Neural progenitor cell (in vitro differentiated cells): ENCODE data around the gene CNOT11. TPM values are rescaled to one million over a fixed set of nuclear protein-coding genes. Genes with fewer than 3 reads are reported as not detected.

ENCODE experiments used
- DNase-seq: peaks from one replicate; pipeline ENCODE4 v3.0.0-alpha.2; 2016; ENCODE audit warnings: low spot score
- H2AFZ ChIP-seq: fragments of 200-600 bp; sonication (generic); replicated peaks from 2 replicates; pipeline ENCODE4 v1.6.1; 2016; ENCODE audit warnings: antibody characterized with exemption
- H3F3A ChIP-seq: fragments of 200-600 bp; sonication (generic); 2 replicates; pipeline ENCODE4 v1.6.1; 2016; ENCODE audit warnings: antibody characterized with exemption, low read depth
- H3K27ac ChIP-seq: fragments of 200-600 bp; sonication (generic); 2 replicates; pipeline ENCODE4 v1.5.1; 2016; ENCODE audit warnings: mild to moderate bottlenecking
- H3K27me3 ChIP-seq: fragments of 200-600 bp; sonication (generic); 2 replicates; pipeline ENCODE4 v1.6.1; 2016; ENCODE audit warnings: mild to moderate bottlenecking, moderate library complexity
- H3K36me3 ChIP-seq: fragments of 200-600 bp; sonication (generic); 2 replicates; pipeline ENCODE4 v1.5.1; 2016
- H3K4me1 ChIP-seq: fragments of 200-600 bp; sonication (generic); 2 replicates; pipeline ENCODE4 v1.6.1; 2016; ENCODE audit warnings: mixed run types
- H3K4me2 ChIP-seq: fragments of 200-600 bp; sonication (generic); 2 replicates; pipeline ENCODE4 v1.6.1; 2016
- H3K4me3 ChIP-seq: fragments of 200-600 bp; sonication (generic); 2 replicates; pipeline ENCODE4 v1.5.1; 2016
- H3K79me2 ChIP-seq: fragments of 200-600 bp; sonication (generic); 2 replicates; pipeline ENCODE4 v1.6.1; 2016; ENCODE audit warnings: low read depth
- H3K9ac ChIP-seq: fragments of 200-600 bp; sonication (generic); 2 replicates; pipeline ENCODE4 v1.6.1; 2016
- H3K9me3 ChIP-seq: fragments of 200-600 bp; sonication (generic); 2 replicates; pipeline ENCODE4 v1.5.1; 2016; ENCODE audit warnings: low read depth
- H4K20me1 ChIP-seq: fragments of 200-600 bp; sonication (generic); 2 replicates; pipeline ENCODE4 v1.6.1; 2016; ENCODE audit warnings: low read depth
- H3K27ac Mint-ChIP-seq: 3 replicates; pipeline ENCODE4 v1.8.0; 2021; ENCODE audit warnings: mixed read lengths
- H3K27me3 Mint-ChIP-seq: 2 replicates; pipeline ENCODE4 v1.8.0; 2022; ENCODE audit warnings: low read depth, mild to moderate bottlenecking, inconsistent platforms, moderate library complexity, mixed read lengths; ENCODE audit not compliant: insufficient read depth
- H3K36me3 Mint-ChIP-seq: 3 replicates; pipeline ENCODE4 v1.8.0; 2021; ENCODE audit warnings: mixed read lengths
- H3K4me1 Mint-ChIP-seq: 3 replicates; pipeline ENCODE4 v1.8.0; 2021; ENCODE audit warnings: mixed read lengths
- H3K4me3 Mint-ChIP-seq: 3 replicates; pipeline ENCODE4 v1.8.0; 2021; ENCODE audit warnings: mild to moderate bottlenecking, moderate library complexity, mixed read lengths
- H3K9me3 Mint-ChIP-seq: 3 replicates; pipeline ENCODE4 v1.8.0; 2020; ENCODE audit warnings: mixed read lengths
- EZH2 ChIP-seq: fragments of 200-600 bp; sonication (generic); IDR thresholded peaks from 2 replicates; pipeline ENCODE4 v1.6.1; 2017; ENCODE audit warnings: antibody characterized with exemption, mild to moderate bottlenecking, moderate library complexity
- EZH2phosphoT487 ChIP-seq: fragments of 200-600 bp; sonication (generic); IDR thresholded peaks from 2 replicates; pipeline ENCODE4 v1.6.1; 2017; ENCODE audit warnings: antibody characterized with exemption
- total RNA-seq: library from RNA; depleted of rRNA; stranded (reverse); fragments of >200 nt; gene quantifications from 2 replicates; pipeline ENCODE4 v1.2.3, GENCODE V29; 2015; ENCODE audit warnings: low replicate concordance
- TF ChIP-seq, protein P1 (sequence below): fragments of 200-600 bp; sonication (generic); IDR thresholded peaks from 2 replicates; pipeline ENCODE4 v1.5.1; 2017; ENCODE audit warnings: antibody characterized with exemption, mild to moderate bottlenecking

CNOT11 gene
- total RNA-seq, 1 donor from 2014 or later: 39.0 TPM

DNA sequence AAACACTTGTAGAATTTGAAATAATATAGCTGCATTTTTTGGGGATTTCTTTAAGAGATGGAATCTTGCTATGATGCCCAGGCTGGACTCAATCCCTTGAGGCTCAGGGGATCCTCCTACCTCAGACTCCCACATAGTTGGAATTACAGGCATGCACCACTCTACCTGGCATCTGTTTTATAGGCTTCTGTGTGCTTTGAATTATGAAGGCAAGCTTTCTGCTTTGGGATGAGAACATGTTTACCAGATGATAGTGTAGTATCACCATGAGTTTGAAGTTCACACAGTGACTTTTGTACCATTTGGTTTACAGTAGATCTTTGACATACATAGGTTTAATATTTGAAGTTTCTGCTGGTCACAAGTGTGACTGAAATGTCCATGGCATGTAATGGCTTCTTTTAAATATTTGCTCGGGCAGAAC is 10.7 kb downstream of the CNOT11 start:
- Histone ChIP-seq H3K4me2 (no peak overlapping the region), H3K36me3 (peaks cover 1% of the 10 kb centered on the region)
- H3K36me3 Mint-ChIP-seq: peaks cover 30% of the 10 kb centered on the region

DNA sequence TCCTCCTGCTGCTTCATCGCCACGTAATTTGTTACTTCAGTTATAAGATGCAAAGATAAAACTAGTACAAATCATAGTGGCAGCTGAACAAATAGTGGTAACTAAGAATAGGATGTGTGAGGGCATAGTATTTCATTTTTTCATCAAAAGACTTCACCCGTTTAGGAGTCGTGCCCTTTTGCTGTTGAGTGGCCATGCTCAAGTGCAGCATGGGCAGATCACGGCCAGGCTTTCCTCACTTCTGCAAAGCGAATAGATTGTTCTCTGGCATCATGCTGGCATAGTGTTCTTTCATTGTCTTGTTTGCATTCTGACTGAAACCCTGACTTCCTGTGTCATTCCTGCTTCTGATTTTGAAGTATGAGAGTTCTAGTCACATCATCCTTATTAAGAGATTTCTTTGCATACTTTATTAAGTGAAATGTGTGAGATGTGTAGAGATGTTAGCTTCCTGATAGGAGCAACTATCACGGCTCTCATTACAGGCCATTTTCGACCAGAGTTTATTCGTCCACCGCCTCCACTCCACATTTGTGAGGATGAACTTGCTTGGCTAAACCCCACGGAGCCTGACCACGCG is 11.8 kb downstream of the CNOT11 start:
- TF ChIP-seq EZH2 (no peak), EZH2phosphoT487 (no peak)
- TF ChIP-seq, protein P1, sequence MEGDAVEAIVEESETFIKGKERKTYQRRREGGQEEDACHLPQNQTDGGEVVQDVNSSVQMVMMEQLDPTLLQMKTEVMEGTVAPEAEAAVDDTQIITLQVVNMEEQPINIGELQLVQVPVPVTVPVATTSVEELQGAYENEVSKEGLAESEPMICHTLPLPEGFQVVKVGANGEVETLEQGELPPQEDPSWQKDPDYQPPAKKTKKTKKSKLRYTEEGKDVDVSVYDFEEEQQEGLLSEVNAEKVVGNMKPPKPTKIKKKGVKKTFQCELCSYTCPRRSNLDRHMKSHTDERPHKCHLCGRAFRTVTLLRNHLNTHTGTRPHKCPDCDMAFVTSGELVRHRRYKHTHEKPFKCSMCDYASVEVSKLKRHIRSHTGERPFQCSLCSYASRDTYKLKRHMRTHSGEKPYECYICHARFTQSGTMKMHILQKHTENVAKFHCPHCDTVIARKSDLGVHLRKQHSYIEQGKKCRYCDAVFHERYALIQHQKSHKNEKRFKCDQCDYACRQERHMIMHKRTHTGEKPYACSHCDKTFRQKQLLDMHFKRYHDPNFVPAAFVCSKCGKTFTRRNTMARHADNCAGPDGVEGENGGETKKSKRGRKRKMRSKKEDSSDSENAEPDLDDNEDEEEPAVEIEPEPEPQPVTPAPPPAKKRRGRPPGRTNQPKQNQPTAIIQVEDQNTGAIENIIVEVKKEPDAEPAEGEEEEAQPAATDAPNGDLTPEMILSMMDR: no peak
- H3K4me1 Mint-ChIP-seq: no peaks in the 10 kb centered on the region
- H3K9me3 ChIP-seq: no peaks in the 10 kb centered on the region
- no peaks in the 10 kb centered on the region for H3K4me1 ChIP-seq
- H3K4me3 ChIP-seq: no peak overlapping the region
- H3K9ac ChIP-seq: no peak overlapping the region
- no peaks in the 10 kb centered on the region for H3K27me3 ChIP-seq
- no peaks in the 10 kb centered on the region for H3K9me3 Mint-ChIP-seq
- no peak overlapping the region for H3K4me2 ChIP-seq
- H3K36me3 ChIP-seq: peaks cover 8% of the 10 kb centered on the region
- H3K27ac ChIP-seq: no peak overlapping the region
- peaks cover 7% of the 10 kb centered on the region for H3F3A ChIP-seq
- H2AFZ ChIP-seq: no peak overlapping the region
- peaks cover 23% of the 10 kb centered on the region for H3K36me3 Mint-ChIP-seq
- no peak overlapping the region for H3K4me3 Mint-ChIP-seq
- no peaks in the 10 kb centered on the region for H4K20me1 ChIP-seq
- DNase-seq: no peak
- H3K79me2 ChIP-seq: no peaks in the 10 kb centered on the region
- H3K27me3 Mint-ChIP-seq: no peaks in the 10 kb centered on the region
- H3K27ac Mint-ChIP-seq: no peak overlapping the region

More for the DNA sequence above, 10.7 kb downstream of the CNOT11 start:
- no peak for TF ChIP-seq EZH2
- no peak for TF ChIP-seq EZH2phosphoT487
- TF ChIP-seq, protein P1: no peak
- Histone ChIP-seq H3K9me3 (no peaks in the 10 kb centered on the region), H2AFZ (no peak overlapping the region), H3K27me3 (no peaks in the 10 kb centered on the region), H4K20me1 (no peaks in the 10 kb centered on the region), H3K79me2 (peaks cover 5% of the 10 kb centered on the region), H3K4me3 (no peak overlapping the region), H3K4me1 (no peaks in the 10 kb centered on the region), H3K9ac (no peak overlapping the region), H3K27ac (no peak overlapping the region), H3F3A (peaks cover 7% of the 10 kb centered on the region)
- no peak overlapping the region for H3K4me3 Mint-ChIP-seq
- peaks cover 2% of the 10 kb centered on the region for H3K9me3 Mint-ChIP-seq
- no peak for DNase-seq
- H3K27ac Mint-ChIP-seq: no peak overlapping the region
- H3K4me1 Mint-ChIP-seq: no peaks in the 10 kb centered on the region
- H3K27me3 Mint-ChIP-seq: no peaks in the 10 kb centered on the region

DNA sequence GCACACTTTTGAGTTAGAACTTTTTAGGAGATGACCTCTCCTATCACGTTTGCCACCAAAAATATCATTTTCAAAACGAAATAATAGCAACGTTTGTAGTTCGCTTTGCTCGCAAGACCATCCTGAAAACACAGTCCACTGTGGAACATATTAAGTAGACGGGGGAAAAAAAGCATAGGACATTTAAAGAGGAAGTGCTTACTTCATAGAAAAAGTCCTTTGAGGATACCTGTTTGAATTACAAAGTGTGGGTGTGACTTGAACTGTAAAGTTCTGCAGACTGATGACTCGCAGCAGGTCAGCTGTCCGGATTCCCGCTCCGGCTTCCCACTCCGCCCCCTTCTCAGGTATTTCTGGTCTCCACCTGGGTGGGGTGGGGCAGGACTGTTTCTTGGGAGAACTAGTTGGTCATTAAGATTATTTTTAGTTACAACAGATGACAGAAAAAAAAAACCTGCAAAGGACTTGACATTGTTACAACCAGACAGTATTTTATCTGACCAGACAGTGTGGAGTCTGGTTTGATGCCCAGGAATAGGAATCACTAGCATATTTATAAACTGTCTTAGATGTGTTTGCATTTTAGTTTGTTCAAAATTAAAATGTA is 13.3 kb downstream of the CNOT11 start:
- Mint-ChIP-seq H3K4me1 (no peaks in the 10 kb centered on the region), H3K9me3 (no peaks in the 10 kb centered on the region), H3K27me3 (no peaks in the 10 kb centered on the region), H3K36me3 (peaks cover 29% of the 10 kb centered on the region), H3K27ac (no peak overlapping the region), H3K4me3 (no peak overlapping the region)
- Histone ChIP-seq H3K9ac (no peak overlapping the region), H3K27ac (no peak overlapping the region), H3K4me2 (no peak overlapping the region), H3K9me3 (no peaks in the 10 kb centered on the region), H2AFZ (no peak overlapping the region), H3K4me3 (no peak overlapping the region), H3F3A (peaks cover 7% of the 10 kb centered on the region), H3K27me3 (no peaks in the 10 kb centered on the region), H3K79me2 (no peaks in the 10 kb centered on the region), H4K20me1 (no peaks in the 10 kb centered on the region), H3K36me3 (peaks cover 8% of the 10 kb centered on the region), H3K4me1 (no peaks in the 10 kb centered on the region)
- no peak for DNase-seq
- TF ChIP-seq EZH2phosphoT487 (no peak), EZH2 (no peak)
- TF ChIP-seq, protein P1: no peak
